Liver (tissue), 9 donors: Measurements from ENCODE around the gene TGFBR1. TPM values are rescaled to one million over a fixed set of nuclear protein-coding genes. Genes with fewer than 3 reads are reported as not detected.
"Not testable (repeated sequence)": the region's sequence is repeated elsewhere in the genome, so short reads cannot be mapped to it uniquely, and the experiment has no call there.

Source experiments
- DNase-seq: peaks from one replicate; pipeline ENCODE4 v3.0.0-alpha.2; 2017; ENCODE audit warnings: low spot score
- H3K27ac ChIP-seq, 2 donors: one replicate each; pipeline ENCODE4 v1.7.0; 2013; ENCODE audit warnings: inconsistent platforms in 2 of 2, low read length in 2 of 2, control low read depth in 1 of 2, low read depth in 1 of 2, mild to moderate bottlenecking in 1 of 2
- H3K27me3 ChIP-seq, 4 donors: one replicate each; pipeline versions ENCODE4 v1.6.1 to v1.7.0; 2013; ENCODE audit warnings: low read length in 3 of 4, inconsistent platforms in 1 of 4, mild to moderate bottlenecking in 1 of 4, moderate library complexity in 1 of 4; ENCODE audit not compliant: control insufficient read depth in 4 of 4, insufficient read depth in 4 of 4
- H3K36me3 ChIP-seq, 4 donors: one replicate each; pipeline versions ENCODE4 v1.6.1 to v1.7.0; 2013; ENCODE audit warnings: low read length in 3 of 4, mild to moderate bottlenecking in 3 of 4, low read depth in 1 of 4, moderate library complexity in 1 of 4; ENCODE audit not compliant: control insufficient read depth in 4 of 4, insufficient read depth in 3 of 4
- H3K4me1 ChIP-seq, 4 donors: one replicate each; pipeline versions ENCODE4 v1.6.1 to v1.7.0; 2013; ENCODE audit warnings: low read length in 3 of 4, mild to moderate bottlenecking in 3 of 4, moderate library complexity in 1 of 4; ENCODE audit not compliant: control insufficient read depth in 4 of 4, insufficient read depth in 4 of 4
- H3K4me3 ChIP-seq, 3 donors: one replicate each; pipeline versions ENCODE4 v1.6.1 to v1.7.0; 2013; ENCODE audit warnings: low read length in 3 of 3, control low read depth in 1 of 3, low read depth in 1 of 3, mild to moderate bottlenecking in 1 of 3
- H3K9ac ChIP-seq, 2 donors: one replicate each; pipeline ENCODE4 v1.7.0; 2013; ENCODE audit warnings: low read length in 2 of 2, mild to moderate bottlenecking in 2 of 2, moderate library complexity in 2 of 2, control low read depth in 1 of 2, low read depth in 1 of 2
- H3K9me3 ChIP-seq, 4 donors: one replicate each; pipeline versions ENCODE4 v1.6.1 to v1.7.0; 2013; ENCODE audit warnings: low read length in 3 of 4; ENCODE audit not compliant: control insufficient read depth in 4 of 4
- ATF3 ChIP-seq: IDR thresholded peaks from 2 replicates; pipeline ENCODE4 v1.6.1; 2016; ENCODE audit warnings: antibody characterized with exemption
- EGR1 ChIP-seq, 2 donors: IDR thresholded peaks; 2 replicates each; pipeline ENCODE4 v1.6.1; 2016 to 2018; ENCODE audit warnings: antibody characterized with exemption in 2 of 2, low read depth in 2 of 2
- FOXA1 ChIP-seq: IDR thresholded peaks from 2 replicates; pipeline ENCODE4 v1.6.1; 2016; ENCODE audit warnings: antibody characterized with exemption
- FOXA2 ChIP-seq: IDR thresholded peaks from 2 replicates; pipeline ENCODE4 v1.6.1; 2016; ENCODE audit warnings: antibody characterized with exemption
- GABPA ChIP-seq, 2 donors: IDR thresholded peaks in 1 of 2; conservative IDR thresholded peaks in 1 of 2; 2 replicates each; pipeline ENCODE4 v1.6.1; 2016; ENCODE audit warnings: antibody characterized with exemption in 2 of 2, mild to moderate bottlenecking in 1 of 2, moderate library complexity in 1 of 2
- HNF4A ChIP-seq, 2 donors: conservative IDR thresholded peaks; 2 replicates each; pipeline ENCODE4 v1.6.1; 2016; ENCODE audit warnings: antibody characterized with exemption in 2 of 2, mild to moderate bottlenecking in 2 of 2
- HNF4G ChIP-seq: IDR thresholded peaks from 2 replicates; pipeline ENCODE4 v1.6.1; 2016; ENCODE audit warnings: antibody characterized with exemption
- JUND ChIP-seq, 2 donors: IDR thresholded peaks; 2 replicates each; pipeline ENCODE4 v1.6.1; 2016; ENCODE audit warnings: antibody characterized with exemption in 2 of 2
- NR2F2 ChIP-seq: IDR thresholded peaks from 2 replicates; pipeline ENCODE4 v1.6.1; 2016; ENCODE audit warnings: antibody characterized with exemption
- RAD21 ChIP-seq, 2 donors: IDR thresholded peaks; 2 replicates each; pipeline ENCODE4 v1.6.1; 2016; ENCODE audit warnings: antibody characterized with exemption in 2 of 2, mild to moderate bottlenecking in 2 of 2
- REST ChIP-seq: IDR thresholded peaks from 2 replicates; pipeline ENCODE4 v1.6.1; 2016; ENCODE audit warnings: antibody characterized with exemption, mild to moderate bottlenecking
- RXRA ChIP-seq, 2 donors: IDR thresholded peaks; 2 replicates each; pipeline ENCODE4 v1.6.1; 2017 to 2018; ENCODE audit warnings: antibody characterized with exemption in 2 of 2, mild to moderate bottlenecking in 1 of 2
- SP1 ChIP-seq: IDR thresholded peaks from 2 replicates; pipeline ENCODE4 v1.6.1; 2018; ENCODE audit warnings: antibody characterized with exemption, mild to moderate bottlenecking
- TAF1 ChIP-seq: conservative IDR thresholded peaks from 2 replicates; pipeline ENCODE4 v1.6.1; 2016; ENCODE audit warnings: antibody characterized with exemption, mild to moderate bottlenecking
- YY1 ChIP-seq: IDR thresholded peaks from 2 replicates; pipeline ENCODE4 v1.6.1; 2016; ENCODE audit warnings: antibody characterized with exemption, mild to moderate bottlenecking
- WGBS: extraction: QIAGEN DNeasy Blood & Tissue Kit; methylation state at CpG from one replicate; pipeline ENCODE4 v1.1.7; 2013; 5-methylcytosine and 5-hydroxymethylcytosine counted together
- polyA plus RNA-seq, 2 donors: library from polyadenylated mRNA; stranded (reverse) in 1 of 2; unstranded in 1 of 2; fragments of 200-250 nt in 1 of 2; fragments of >200 nt in 1 of 2; fragmentation: Nextera tagmentation in 1 of 2; extraction: Ambion mirVana in 1 of 2; gene quantifications; one replicate each; pipeline versions ENCODE4 v1.2.1 to v1.2.3, GENCODE V29; 2013 to 2015
- total RNA-seq, 2 donors: library from RNA; depleted of rRNA; stranded (reverse); fragments of >200 nt; gene quantifications; one replicate each; pipeline ENCODE4 v1.2.3, GENCODE V29; 2014
- TF ChIP-seq, protein P1 (sequence below): IDR thresholded peaks from 2 replicates; pipeline ENCODE4 v1.6.1; 2016; ENCODE audit warnings: antibody characterized with exemption
- TF ChIP-seq, protein P2 (sequence below): fragments of 150-350 bp; IDR thresholded peaks from 2 replicates; pipeline ENCODE4 v1.5.1; 2017; ENCODE audit warnings: improper control_type of control experiment, low read depth, low read length; ENCODE audit not compliant: missing input control
- TF ChIP-seq, protein P3 (sequence below): IDR thresholded peaks from 2 replicates; pipeline ENCODE4 v1.6.1; 2016; ENCODE audit warnings: antibody characterized with exemption
- donor health status: healthy.
- donor health status: healthy.
- donor health status: healthy.
- donor health status: healthy.
- donor health status: healthy.

TGFBR1 gene
- total and polyA plus RNA-seq, 4 donors, result 3.1 to 18.2 (median 11.0) TPM

DNA sequence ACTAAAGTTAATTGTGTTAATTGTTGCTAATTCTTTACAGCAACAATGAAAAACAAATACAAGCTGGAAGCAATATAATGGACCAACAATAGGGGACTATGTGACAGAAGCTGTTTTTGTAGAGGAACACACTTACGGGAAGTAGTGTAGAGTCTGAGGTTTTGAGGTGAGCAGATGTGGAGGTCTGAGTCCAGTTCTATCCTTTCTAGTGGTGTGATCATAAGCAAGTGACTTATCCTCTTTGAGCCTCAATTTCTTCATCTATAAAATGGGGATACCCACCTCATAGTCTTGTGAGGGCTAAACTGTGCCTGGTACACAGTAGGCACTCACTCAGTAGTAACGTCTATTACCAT lies 88.5 kb downstream of the TGFBR1 start:
- no peak overlapping the region for H3K4me3 ChIP-seq
- no peaks in the 10 kb centered on the region for H3K4me1 ChIP-seq
- 70% methylated on average over 2 of the region's 2 CpGs for WGBS
- H3K9ac ChIP-seq, result no peak overlapping the region
- DNase-seq, result no peak
- TF ChIP-seq NR2F2 (no peak), FOXA1 (no peak)
- no peaks in the 10 kb centered on the region for H3K36me3 ChIP-seq
- no peaks in the 10 kb centered on the region for H3K27me3 ChIP-seq
- no peaks in the 10 kb centered on the region for H3K9me3 ChIP-seq
- H3K27ac ChIP-seq, result no peak overlapping the region

DNA sequence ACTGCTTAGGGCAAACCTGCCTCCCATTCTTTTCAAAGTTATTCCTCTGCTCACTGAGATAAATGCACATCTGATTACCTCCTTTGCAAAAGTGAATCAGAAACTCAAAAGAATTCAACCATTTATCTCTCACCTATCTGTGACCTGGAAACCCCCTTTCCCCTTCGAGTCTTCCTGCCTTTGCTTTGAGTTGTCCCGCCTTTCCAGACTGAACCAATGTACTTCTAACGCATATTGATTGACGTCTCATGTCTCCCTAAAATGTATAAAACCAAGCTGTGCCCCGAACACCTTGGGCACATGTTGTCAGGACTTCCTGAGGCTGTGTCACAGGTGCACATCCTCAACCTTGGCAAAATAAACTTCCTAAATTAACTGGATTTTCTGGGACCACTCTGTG lies 91.6 kb downstream of the TGFBR1 start:
- not testable (repeated sequence) for H3K27me3 ChIP-seq, H3K27ac ChIP-seq, H3K9ac ChIP-seq, DNase-seq, H3K36me3 ChIP-seq, H3K4me3 ChIP-seq, H3K9me3 ChIP-seq, H3K4me1 ChIP-seq
- whole genome bisulfite sequencing, result 79% methylated on average over 5 of the region's 5 CpGs

GRCh38 chr9:99197124-99197630 lies 92.3 kb downstream of the TGFBR1 start:
- Histone ChIP-seq H3K4me1 (no peaks in the 10 kb centered on the region), H3K27ac (no peak overlapping the region), H3K4me3 (no peak overlapping the region), H3K9ac (no peak overlapping the region), H3K27me3 (no peaks in the 10 kb centered on the region), H3K36me3 (no peaks in the 10 kb centered on the region), H3K9me3 (no peaks in the 10 kb centered on the region)
- TF ChIP-seq HNF4A (conservative IDR thresholded peaks at IDR 0.05) (no peak), GABPA (IDR thresholded peaks at IDR 0.05 in 1 of 2, conservative IDR thresholded peaks at IDR 0.05 in 1 of 2) (no peak), FOXA2 (no peak), HNF4G (no peak), JUND (IDR thresholded peaks at IDR 0.05) (no peak), NR2F2 (no peak), ATF3 (no peak), YY1 (no peak), FOXA1 (no peak), RAD21 (IDR thresholded peaks at IDR 0.05) (no peak), EGR1 (IDR thresholded peaks at IDR 0.05; ENCODE audit: low read depth in 2 of 2) (no peak), SP1 (no peak), TAF1 (no peak), RXRA (IDR thresholded peaks at IDR 0.05) (no peak), REST (no peak)
- TF ChIP-seq, protein P1, sequence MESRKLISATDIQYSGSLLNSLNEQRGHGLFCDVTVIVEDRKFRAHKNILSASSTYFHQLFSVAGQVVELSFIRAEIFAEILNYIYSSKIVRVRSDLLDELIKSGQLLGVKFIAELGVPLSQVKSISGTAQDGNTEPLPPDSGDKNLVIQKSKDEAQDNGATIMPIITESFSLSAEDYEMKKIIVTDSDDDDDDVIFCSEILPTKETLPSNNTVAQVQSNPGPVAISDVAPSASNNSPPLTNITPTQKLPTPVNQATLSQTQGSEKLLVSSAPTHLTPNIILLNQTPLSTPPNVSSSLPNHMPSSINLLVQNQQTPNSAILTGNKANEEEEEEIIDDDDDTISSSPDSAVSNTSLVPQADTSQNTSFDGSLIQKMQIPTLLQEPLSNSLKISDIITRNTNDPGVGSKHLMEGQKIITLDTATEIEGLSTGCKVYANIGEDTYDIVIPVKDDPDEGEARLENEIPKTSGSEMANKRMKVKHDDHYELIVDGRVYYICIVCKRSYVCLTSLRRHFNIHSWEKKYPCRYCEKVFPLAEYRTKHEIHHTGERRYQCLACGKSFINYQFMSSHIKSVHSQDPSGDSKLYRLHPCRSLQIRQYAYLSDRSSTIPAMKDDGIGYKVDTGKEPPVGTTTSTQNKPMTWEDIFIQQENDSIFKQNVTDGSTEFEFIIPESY, result no peak
- TF ChIP-seq, protein P2, sequence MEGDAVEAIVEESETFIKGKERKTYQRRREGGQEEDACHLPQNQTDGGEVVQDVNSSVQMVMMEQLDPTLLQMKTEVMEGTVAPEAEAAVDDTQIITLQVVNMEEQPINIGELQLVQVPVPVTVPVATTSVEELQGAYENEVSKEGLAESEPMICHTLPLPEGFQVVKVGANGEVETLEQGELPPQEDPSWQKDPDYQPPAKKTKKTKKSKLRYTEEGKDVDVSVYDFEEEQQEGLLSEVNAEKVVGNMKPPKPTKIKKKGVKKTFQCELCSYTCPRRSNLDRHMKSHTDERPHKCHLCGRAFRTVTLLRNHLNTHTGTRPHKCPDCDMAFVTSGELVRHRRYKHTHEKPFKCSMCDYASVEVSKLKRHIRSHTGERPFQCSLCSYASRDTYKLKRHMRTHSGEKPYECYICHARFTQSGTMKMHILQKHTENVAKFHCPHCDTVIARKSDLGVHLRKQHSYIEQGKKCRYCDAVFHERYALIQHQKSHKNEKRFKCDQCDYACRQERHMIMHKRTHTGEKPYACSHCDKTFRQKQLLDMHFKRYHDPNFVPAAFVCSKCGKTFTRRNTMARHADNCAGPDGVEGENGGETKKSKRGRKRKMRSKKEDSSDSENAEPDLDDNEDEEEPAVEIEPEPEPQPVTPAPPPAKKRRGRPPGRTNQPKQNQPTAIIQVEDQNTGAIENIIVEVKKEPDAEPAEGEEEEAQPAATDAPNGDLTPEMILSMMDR, result no peak
- TF ChIP-seq, protein P3, sequence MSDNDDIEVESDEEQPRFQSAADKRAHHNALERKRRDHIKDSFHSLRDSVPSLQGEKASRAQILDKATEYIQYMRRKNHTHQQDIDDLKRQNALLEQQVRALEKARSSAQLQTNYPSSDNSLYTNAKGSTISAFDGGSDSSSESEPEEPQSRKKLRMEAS, result no peak
- WGBS, result 96% methylated on average over 3 of the region's 3 CpGs
- no peak for DNase-seq
